Measurements from ENCODE around the gene STRN4. TPM values are rescaled to one million over a fixed set of nuclear protein-coding genes. Genes with fewer than 3 reads are reported as not detected.

Gene STRN4
- total RNA-seq, 1 experiment from 2014 or later = 37.5 TPM

GRCh38 chr19:46722421-46723022 lies 23.7 kb downstream of the STRN4 start:
- DNase-seq = no peak
- Histone ChIP-seq H3K27ac (ENCODE audit: low read length) (no peak overlapping the region), H3K4me3 (ENCODE audit: low read length) (no peak overlapping the region), H3K36me3 (ENCODE audit: insufficient read depth, low read length) (peaks cover 10% of the 10 kb centered on the region), H3K9ac (ENCODE audit: low read length) (no peak overlapping the region), H3K4me2 (ENCODE audit: low read depth, low read length, poor library complexity, severe bottlenecking) (no peak overlapping the region), H3K9me3 (ENCODE audit: low read length) (no peaks in the 10 kb centered on the region), H2AFZ (ENCODE audit: low read length) (no peak overlapping the region), H3K79me2 (ENCODE audit: low read length) (peaks cover 5% of the 10 kb centered on the region; the same call in 1 of the 2 replicates), H3K4me1 (ENCODE audit: low read length) (peaks cover 51% of the 10 kb centered on the region), H3K27me3 (ENCODE audit: low read length) (no peaks in the 10 kb centered on the region), H3K9me2 (replicated peaks; ENCODE audit: insufficient read depth, low read length) (no peaks in the 10 kb centered on the region), H4K20me1 (ENCODE audit: insufficient read depth, low read depth, low read length) (peaks cover 7% of the 10 kb centered on the region)

GRCh38 chr19:46722004-46722380 lies 24.3 kb downstream of the STRN4 start:
- H2AFZ ChIP-seq (ENCODE audit: low read length) = no peak overlapping the region
- peaks cover 1% of the 10 kb centered on the region; the same call in 1 of the 2 replicates for H3K79me2 ChIP-seq (ENCODE audit: low read length)
- peaks cover 56% of the 10 kb centered on the region for H3K4me1 ChIP-seq (ENCODE audit: low read length)
- no peak for DNase-seq
- H3K9me3 ChIP-seq (ENCODE audit: low read length) = no peaks in the 10 kb centered on the region
- no peaks in the 10 kb centered on the region for H3K27me3 ChIP-seq (ENCODE audit: low read length)
- H3K9ac ChIP-seq (ENCODE audit: low read length) = no peak overlapping the region
- H3K4me2 ChIP-seq (ENCODE audit: low read depth, low read length, poor library complexity, severe bottlenecking) = no peak overlapping the region
- H4K20me1 ChIP-seq (ENCODE audit: insufficient read depth, low read depth, low read length) = peaks cover 2% of the 10 kb centered on the region
- H3K36me3 ChIP-seq (ENCODE audit: insufficient read depth, low read length) = peaks cover 5% of the 10 kb centered on the region
- no peak overlapping the region for H3K4me3 ChIP-seq (ENCODE audit: low read length)
- no peaks in the 10 kb centered on the region for H3K9me2 ChIP-seq (replicated peaks; ENCODE audit: insufficient read depth, low read length)
- H3K27ac ChIP-seq (ENCODE audit: low read length) = no peak overlapping the region

- H3K9ac ChIP-seq (ENCODE audit: low read length) = 0 out of 2 replicates have a peak overlapping the region, but pooled peaks have one; percentile 2
- H4K20me1 ChIP-seq (ENCODE audit: insufficient read depth, low read depth, low read length) = no peaks in the 10 kb centered on the region; the same call in 1 of the 2 replicates
- peak overlapping the region; percentile 81 for H3K27ac ChIP-seq (ENCODE audit: low read length)
- peaks cover 4% of the 10 kb centered on the region for H3K79me2 ChIP-seq (ENCODE audit: low read length)
- no peaks in the 10 kb centered on the region for H3K9me3 ChIP-seq (ENCODE audit: low read length)
- H3K4me3 ChIP-seq (ENCODE audit: low read length) = no peak overlapping the region
- H3K27me3 ChIP-seq (ENCODE audit: low read length) = no peaks in the 10 kb centered on the region
- H3K4me2 ChIP-seq (ENCODE audit: low read depth, low read length, poor library complexity, severe bottlenecking) = no peak overlapping the region
- no peaks in the 10 kb centered on the region for H3K36me3 ChIP-seq (ENCODE audit: insufficient read depth, low read length)
- H2AFZ ChIP-seq (ENCODE audit: low read length) = no peak overlapping the region
- peaks cover 56% of the 10 kb centered on the region for H3K4me1 ChIP-seq (ENCODE audit: low read length)
- H3K9me2 ChIP-seq (replicated peaks; ENCODE audit: insufficient read depth, low read length) = no peaks in the 10 kb centered on the region
- peak; percentile 43 for DNase-seq
Observed at GRCh38 chr19:46721269-46722003, 24.8 kb downstream of the STRN4 start.

- H3K79me2 ChIP-seq (ENCODE audit: low read length) = peaks cover 12% of the 10 kb centered on the region
- H2AFZ ChIP-seq (ENCODE audit: low read length) = no peak overlapping the region
- H3K9ac ChIP-seq (ENCODE audit: low read length) = peak overlapping the region; percentile 94
- peaks cover 59% of the 10 kb centered on the region for H3K4me1 ChIP-seq (ENCODE audit: low read length)
- no peak overlapping the region for H3K4me3 ChIP-seq (ENCODE audit: low read length)
- H3K36me3 ChIP-seq (ENCODE audit: insufficient read depth, low read length) = no peaks in the 10 kb centered on the region
- H3K9me3 ChIP-seq (ENCODE audit: low read length) = no peaks in the 10 kb centered on the region
- no peak for DNase-seq
- no peaks in the 10 kb centered on the region for H3K27me3 ChIP-seq (ENCODE audit: low read length)
- H3K27ac ChIP-seq (ENCODE audit: low read length) = peak overlapping the region; percentile 81
- H3K4me2 ChIP-seq (ENCODE audit: low read depth, low read length, poor library complexity, severe bottlenecking) = peak overlapping the region; percentile 99
- no peaks in the 10 kb centered on the region for H4K20me1 ChIP-seq (ENCODE audit: insufficient read depth, low read depth, low read length)
- no peaks in the 10 kb centered on the region for H3K9me2 ChIP-seq (replicated peaks; ENCODE audit: insufficient read depth, low read length)
Observed at GRCh38 chr19:46720503-46721239, 25.6 kb downstream of the STRN4 start.

GRCh38 chr19:46719629-46720502 lies 26.4 kb downstream of the STRN4 start:
- H3K27me3 ChIP-seq (ENCODE audit: low read length) = no peaks in the 10 kb centered on the region
- peaks cover 20% of the 10 kb centered on the region for H3K79me2 ChIP-seq (ENCODE audit: low read length)
- H3K9ac ChIP-seq (ENCODE audit: low read length) = peak overlapping the region; percentile 94
- H2AFZ ChIP-seq (ENCODE audit: low read length) = no peak overlapping the region
- no peaks in the 10 kb centered on the region for H3K36me3 ChIP-seq (ENCODE audit: insufficient read depth, low read length)
- H3K4me1 ChIP-seq (ENCODE audit: low read length) = peaks cover 67% of the 10 kb centered on the region
- no peaks in the 10 kb centered on the region for H3K9me3 ChIP-seq (ENCODE audit: low read length)
- H3K4me3 ChIP-seq (ENCODE audit: low read length) = peak overlapping the region; percentile 26; the same call in 1 of the 2 replicates
- DNase-seq = peak; percentile 47
- H3K9me2 ChIP-seq (replicated peaks; ENCODE audit: insufficient read depth, low read length) = no peaks in the 10 kb centered on the region
- H3K27ac ChIP-seq (ENCODE audit: low read length) = peak overlapping the region; percentile 81
- H3K4me2 ChIP-seq (ENCODE audit: low read depth, low read length, poor library complexity, severe bottlenecking) = peak overlapping the region; percentile 99
- no peaks in the 10 kb centered on the region for H4K20me1 ChIP-seq (ENCODE audit: insufficient read depth, low read depth, low read length)

GRCh38 chr19:46718934-46719622 lies 27.2 kb downstream of the STRN4 start:
- peak overlapping the region; percentile 99 for H3K4me2 ChIP-seq (ENCODE audit: low read depth, low read length, poor library complexity, severe bottlenecking)
- H3K27ac ChIP-seq (ENCODE audit: low read length) = peak overlapping the region; percentile 81
- H3K27me3 ChIP-seq (ENCODE audit: low read length) = no peaks in the 10 kb centered on the region
- H4K20me1 ChIP-seq (ENCODE audit: insufficient read depth, low read depth, low read length) = no peaks in the 10 kb centered on the region
- peaks cover 73% of the 10 kb centered on the region for H3K4me1 ChIP-seq (ENCODE audit: low read length)
- H3K4me3 ChIP-seq (ENCODE audit: low read length) = peak overlapping the region; percentile 26; the same call in 1 of the 2 replicates
- peak overlapping the region; percentile 94 for H3K9ac ChIP-seq (ENCODE audit: low read length)
- no peaks in the 10 kb centered on the region for H3K9me3 ChIP-seq (ENCODE audit: low read length)
- H3K79me2 ChIP-seq (ENCODE audit: low read length) = peaks cover 23% of the 10 kb centered on the region
- H2AFZ ChIP-seq (ENCODE audit: low read length) = no peak overlapping the region
- no peaks in the 10 kb centered on the region for H3K36me3 ChIP-seq (ENCODE audit: insufficient read depth, low read length)
- peak; percentile 86 for DNase-seq
- no peaks in the 10 kb centered on the region for H3K9me2 ChIP-seq (replicated peaks; ENCODE audit: insufficient read depth, low read length)

- H3K9me2 ChIP-seq (replicated peaks; ENCODE audit: insufficient read depth, low read length) = no peaks in the 10 kb centered on the region
- DNase-seq = peak; percentile 79
- H3K27me3 ChIP-seq (ENCODE audit: low read length) = no peaks in the 10 kb centered on the region
- H4K20me1 ChIP-seq (ENCODE audit: insufficient read depth, low read depth, low read length) = no peaks in the 10 kb centered on the region
- H3K36me3 ChIP-seq (ENCODE audit: insufficient read depth, low read length) = no peaks in the 10 kb centered on the region
- H3K4me2 ChIP-seq (ENCODE audit: low read depth, low read length, poor library complexity, severe bottlenecking) = peak overlapping the region; percentile 99
- H3K4me3 ChIP-seq (ENCODE audit: low read length) = peak overlapping the region; percentile 75; the same call in 1 of the 2 replicates
- H3K79me2 ChIP-seq (ENCODE audit: low read length) = peaks cover 27% of the 10 kb centered on the region
- H3K9ac ChIP-seq (ENCODE audit: low read length) = peak overlapping the region; percentile 94
- H2AFZ ChIP-seq (ENCODE audit: low read length) = no peak overlapping the region
- H3K4me1 ChIP-seq (ENCODE audit: low read length) = peaks cover 77% of the 10 kb centered on the region
- no peaks in the 10 kb centered on the region for H3K9me3 ChIP-seq (ENCODE audit: low read length)
- peak overlapping the region; percentile 81 for H3K27ac ChIP-seq (ENCODE audit: low read length)
Observed at GRCh38 chr19:46718157-46718933, 27.9 kb downstream of the STRN4 start.
